OCI-LY7 (cell line): Measurements from ENCODE around the gene VAMP5.
"Not testable (repeated sequence)": the region's sequence is repeated elsewhere in the genome, so short reads cannot be mapped to it uniquely, and the experiment has no call there.

Source experiments
- EZH2phosphoT487 ChIP-seq: fragments of 200-600 bp; sonication (generic); IDR thresholded peaks from 2 replicates; pipeline ENCODE4 v1.6.1; 2018; ENCODE audit warnings: low read depth, borderline replicate concordance, mild to moderate bottlenecking, mixed run types, antibody characterized with exemption, low read length, moderate library complexity, mixed read lengths
- TF ChIP-seq, protein P1 (sequence below): fragments of 200-600 bp; sonication (generic); conservative IDR thresholded peaks from 2 replicates; pipeline ENCODE4 v1.5.1; 2014; ENCODE audit warnings: mild to moderate bottlenecking, antibody characterized with exemption, low read length, moderate library complexity, mixed read lengths

GRCh38 chr2:85592299-85592698, 8.1 kb downstream of the VAMP5 start:
- TF ChIP-seq, protein P1, sequence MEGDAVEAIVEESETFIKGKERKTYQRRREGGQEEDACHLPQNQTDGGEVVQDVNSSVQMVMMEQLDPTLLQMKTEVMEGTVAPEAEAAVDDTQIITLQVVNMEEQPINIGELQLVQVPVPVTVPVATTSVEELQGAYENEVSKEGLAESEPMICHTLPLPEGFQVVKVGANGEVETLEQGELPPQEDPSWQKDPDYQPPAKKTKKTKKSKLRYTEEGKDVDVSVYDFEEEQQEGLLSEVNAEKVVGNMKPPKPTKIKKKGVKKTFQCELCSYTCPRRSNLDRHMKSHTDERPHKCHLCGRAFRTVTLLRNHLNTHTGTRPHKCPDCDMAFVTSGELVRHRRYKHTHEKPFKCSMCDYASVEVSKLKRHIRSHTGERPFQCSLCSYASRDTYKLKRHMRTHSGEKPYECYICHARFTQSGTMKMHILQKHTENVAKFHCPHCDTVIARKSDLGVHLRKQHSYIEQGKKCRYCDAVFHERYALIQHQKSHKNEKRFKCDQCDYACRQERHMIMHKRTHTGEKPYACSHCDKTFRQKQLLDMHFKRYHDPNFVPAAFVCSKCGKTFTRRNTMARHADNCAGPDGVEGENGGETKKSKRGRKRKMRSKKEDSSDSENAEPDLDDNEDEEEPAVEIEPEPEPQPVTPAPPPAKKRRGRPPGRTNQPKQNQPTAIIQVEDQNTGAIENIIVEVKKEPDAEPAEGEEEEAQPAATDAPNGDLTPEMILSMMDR, result not testable (repeated sequence)
- TF ChIP-seq EZH2phosphoT487, result not testable (repeated sequence)
